Karpas-422 (cell line): ENCODE results near the gene PGM2L1. TPM values are rescaled to one million over a fixed set of nuclear protein-coding genes. Genes with fewer than 3 reads are reported as not detected.

ENCODE experiments used
- small RNA-seq: library from RNA; depleted of rRNA; stranded (forward); fragments of <200 nt; gene quantifications from one replicate; pipeline ENCODE3, GENCODE V24; 2014
- total RNA-seq: library from RNA; depleted of rRNA; stranded (reverse); fragments of >200 nt; shearing (Covaris generic); gene quantifications from 2 replicates; pipeline ENCODE4 v1.2.3, GENCODE V29; 2014; ENCODE audit warnings: low replicate concordance; rRNA removed

The PGM2L1 gene
- total RNA-seq, 1 experiment from 2014 or later, result 0.07 TPM

Small RNA genes within 50 kb of the gene (small RNA-seq; reads per million reads assigned to genes)
- not detected for gene MIR548AL

Other genes starting within 250 kb of the PGM2L1 start
- 37.9 and 44.3 TPM in 2 replicates for gene C2CD3, start 227.4 kb downstream of the PGM2L1 start, total RNA-seq
- 39.1 and 59.1 TPM in 2 replicates for gene PPME1, start 227.1 kb downstream of the PGM2L1 start, total RNA-seq
- not detected in 2 replicates for gene P4HA3, start 86.8 kb downstream of the PGM2L1 start, total RNA-seq
- gene KCNE3, start 69.1 kb upstream of the PGM2L1 start, total RNA-seq, result 0.11 TPM in 1 of 2 replicates, not detected in the other
- 5.9 and 9.8 TPM in 2 replicates for gene LIPT2, start 95.3 kb upstream of the PGM2L1 start, total RNA-seq
- gene POLD3, start 194.1 kb upstream of the PGM2L1 start, total RNA-seq, result 14.9 and 20.8 TPM in 2 replicates